ENCODE data around the gene MLKL. TPM values are rescaled to one million over a fixed set of nuclear protein-coding genes. Genes with fewer than 3 reads are reported as not detected.

Gene MLKL
- polyA plus RNA-seq (2011; rRNA removed) (4.1 and 5.8 TPM in 2 replicates), polyA minus RNA-seq (2011; rRNA and poly(A)+ RNA removed) (2.2 and 2.6 TPM in 2 replicates)

DNA sequence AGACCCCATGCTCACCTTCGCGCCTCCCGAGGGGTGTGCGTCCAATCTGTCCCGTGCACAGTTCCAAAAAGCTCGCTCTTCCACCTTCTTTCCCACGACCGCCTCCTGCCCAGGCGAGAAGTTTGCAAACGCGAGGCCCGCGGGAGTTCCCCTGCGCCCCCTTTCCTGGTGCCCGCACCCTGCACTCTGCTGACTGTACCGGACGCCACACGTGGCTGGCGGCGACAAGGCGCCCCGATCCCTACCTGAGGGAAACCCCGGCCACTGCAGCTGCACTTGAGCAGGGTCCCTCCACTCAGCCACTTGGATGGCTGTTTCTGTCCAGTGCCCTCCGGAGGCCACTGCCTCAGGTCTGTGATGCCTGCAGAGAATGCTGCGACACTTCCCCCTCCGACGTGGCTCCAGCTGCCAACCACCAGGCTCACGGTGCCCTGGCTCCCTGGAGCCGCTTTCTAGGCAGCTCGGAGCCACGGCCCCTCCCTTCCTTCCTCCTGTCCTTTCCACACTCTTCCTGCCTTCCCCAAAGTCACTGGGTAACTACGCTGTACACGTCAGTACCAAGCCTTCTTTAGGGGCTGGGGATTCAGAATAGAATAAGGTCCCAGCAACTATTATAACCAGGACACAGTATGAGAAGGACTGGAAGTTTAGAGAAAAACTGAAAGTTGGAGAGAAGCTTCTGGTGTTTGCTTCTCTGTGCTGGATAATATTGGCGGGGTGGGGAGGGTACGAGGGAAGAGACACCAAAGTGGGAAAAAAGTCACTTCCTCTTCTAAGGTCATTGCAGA lies at the start of gene MLKL:
MLKL (minus strand) TSS at position 425 of the 788 bp plus-strand sequence. CDS start 5,105 bp downstream, outside the sequence.
- ChIA-PET POLR2A (interaction anchor here (0.6 to 1.4 kb wide), 4 partner anchors 24 to 44 kb away, joined by 3 to 6 read pairs (median 5); partner anchors contain the start of gene RFWD3), CTCF (interaction anchor here (0.5 to 4.0 kb wide), 9 partner anchors 8 to 410 kb away, joined by 3 to 25 read pairs (median 4); no protein-coding TSS in a partner anchor)
- TF ChIP-seq, protein P1, sequence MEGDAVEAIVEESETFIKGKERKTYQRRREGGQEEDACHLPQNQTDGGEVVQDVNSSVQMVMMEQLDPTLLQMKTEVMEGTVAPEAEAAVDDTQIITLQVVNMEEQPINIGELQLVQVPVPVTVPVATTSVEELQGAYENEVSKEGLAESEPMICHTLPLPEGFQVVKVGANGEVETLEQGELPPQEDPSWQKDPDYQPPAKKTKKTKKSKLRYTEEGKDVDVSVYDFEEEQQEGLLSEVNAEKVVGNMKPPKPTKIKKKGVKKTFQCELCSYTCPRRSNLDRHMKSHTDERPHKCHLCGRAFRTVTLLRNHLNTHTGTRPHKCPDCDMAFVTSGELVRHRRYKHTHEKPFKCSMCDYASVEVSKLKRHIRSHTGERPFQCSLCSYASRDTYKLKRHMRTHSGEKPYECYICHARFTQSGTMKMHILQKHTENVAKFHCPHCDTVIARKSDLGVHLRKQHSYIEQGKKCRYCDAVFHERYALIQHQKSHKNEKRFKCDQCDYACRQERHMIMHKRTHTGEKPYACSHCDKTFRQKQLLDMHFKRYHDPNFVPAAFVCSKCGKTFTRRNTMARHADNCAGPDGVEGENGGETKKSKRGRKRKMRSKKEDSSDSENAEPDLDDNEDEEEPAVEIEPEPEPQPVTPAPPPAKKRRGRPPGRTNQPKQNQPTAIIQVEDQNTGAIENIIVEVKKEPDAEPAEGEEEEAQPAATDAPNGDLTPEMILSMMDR (IDR thresholded peaks at IDR 0.05; ENCODE audit: low read depth, low read length): no peak
- Histone ChIP-seq H3K9me3 (ENCODE audit: control insufficient read depth, insufficient read depth, low read length) (no peaks in the 10 kb centered on the region; the same call in 1 of the 2 replicates), H3K27me3 (ENCODE audit: control insufficient read depth, insufficient read depth, low read length) (no peaks in the 10 kb centered on the region), H3K4me3 (ENCODE audit: low read depth, low read length) (peak within 1 kb of the TSS; percentile 85), H3K27ac (ENCODE audit: low read depth, low read length) (peak within 1 kb of the TSS; percentile 80)
- no peak for DNase-seq (ENCODE audit: low read depth, low spot score)

DNA sequence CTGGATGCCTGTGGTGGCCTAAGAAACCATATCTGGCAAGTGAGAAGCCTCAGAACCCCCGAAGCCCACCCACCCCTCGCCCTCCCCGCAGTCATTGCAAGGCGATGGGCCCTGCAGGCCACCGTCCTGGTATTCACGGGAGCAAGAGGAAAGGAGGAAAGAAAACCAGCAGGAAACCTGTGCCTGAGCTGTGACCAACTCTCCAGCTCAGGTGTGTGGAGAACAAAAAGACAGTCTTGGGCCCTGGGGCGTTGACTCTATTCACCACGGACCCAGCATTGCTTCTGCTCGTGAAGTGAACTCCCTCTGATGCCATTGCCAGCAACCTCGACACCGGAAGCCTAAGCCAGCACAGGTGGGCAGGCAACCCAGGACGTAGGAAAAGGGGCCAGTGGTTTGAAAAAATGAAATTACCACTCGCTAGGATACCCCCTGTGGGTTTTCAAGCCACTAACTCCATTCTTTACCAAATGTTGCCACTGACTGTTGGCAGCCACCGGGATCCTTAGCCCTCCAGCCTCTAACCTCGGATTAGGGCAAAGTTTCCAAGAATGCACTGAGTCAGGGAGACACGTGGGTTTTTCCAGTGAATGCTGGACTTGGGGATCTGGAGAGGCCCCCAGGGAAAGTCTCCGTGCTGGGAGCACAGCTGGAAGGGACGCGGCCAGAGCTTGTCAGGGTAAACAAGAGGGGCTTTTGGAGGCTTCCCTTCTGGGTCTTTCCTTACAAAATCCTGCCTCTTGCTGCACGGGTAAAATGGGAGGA lies 48.8 kb upstream of the MLKL start:
- POLR2A ChIA-PET: no interaction called here
- DNase-seq (ENCODE audit: low read depth, low spot score): no peak
- Histone ChIP-seq H3K9me3 (ENCODE audit: control insufficient read depth, insufficient read depth, low read length) (no peaks in the 10 kb centered on the region; the same call in 1 of the 2 replicates), H3K4me3 (ENCODE audit: low read depth, low read length) (no peak overlapping the region), H3K27ac (ENCODE audit: low read depth, low read length) (peak overlapping the region; percentile 2), H3K27me3 (ENCODE audit: control insufficient read depth, insufficient read depth, low read length) (peaks cover 6% of the 10 kb centered on the region)
- TF ChIP-seq, protein P1 (IDR thresholded peaks at IDR 0.05; ENCODE audit: low read depth, low read length): no peak
- CTCF ChIA-PET: interaction anchor here (0.7 kb wide), 1 partner anchor 24 kb away, joined by 3 read pairs; no protein-coding TSS in a partner anchor

DNA sequence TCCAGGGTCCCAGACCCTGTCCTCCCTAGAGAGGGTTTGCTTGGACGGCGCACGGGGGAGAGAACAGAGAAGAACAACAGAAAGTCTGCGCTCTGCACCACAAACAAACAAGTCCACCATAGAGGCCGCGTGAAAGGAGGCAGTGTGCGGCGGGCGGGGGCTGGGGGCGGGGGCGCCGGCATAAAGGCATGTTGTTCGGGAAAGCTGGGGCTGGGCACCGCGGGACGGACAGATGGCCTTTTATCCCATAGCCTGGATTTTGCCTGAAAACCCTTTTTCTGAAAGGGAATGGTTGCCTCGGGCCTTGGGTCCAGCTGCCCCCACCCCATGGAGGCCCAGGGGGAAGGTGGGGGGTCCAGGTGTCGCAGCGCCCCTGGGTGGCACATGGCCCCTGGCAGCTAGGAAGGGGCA lies 48.0 kb upstream of the MLKL start:
- no peak for DNase-seq (ENCODE audit: low read depth, low spot score)
- H3K27me3 ChIP-seq (ENCODE audit: control insufficient read depth, insufficient read depth, low read length): peaks cover 5% of the 10 kb centered on the region
- CTCF ChIA-PET: no interaction called here
- H3K27ac ChIP-seq (ENCODE audit: low read depth, low read length): no peak overlapping the region
- no peaks in the 10 kb centered on the region; the same call in 1 of the 2 replicates for H3K9me3 ChIP-seq (ENCODE audit: control insufficient read depth, insufficient read depth, low read length)
- TF ChIP-seq, protein P1 (IDR thresholded peaks at IDR 0.05; ENCODE audit: low read depth, low read length): no peak
- no peak overlapping the region for H3K4me3 ChIP-seq (ENCODE audit: low read depth, low read length)
- POLR2A ChIA-PET: no interaction called here

DNA sequence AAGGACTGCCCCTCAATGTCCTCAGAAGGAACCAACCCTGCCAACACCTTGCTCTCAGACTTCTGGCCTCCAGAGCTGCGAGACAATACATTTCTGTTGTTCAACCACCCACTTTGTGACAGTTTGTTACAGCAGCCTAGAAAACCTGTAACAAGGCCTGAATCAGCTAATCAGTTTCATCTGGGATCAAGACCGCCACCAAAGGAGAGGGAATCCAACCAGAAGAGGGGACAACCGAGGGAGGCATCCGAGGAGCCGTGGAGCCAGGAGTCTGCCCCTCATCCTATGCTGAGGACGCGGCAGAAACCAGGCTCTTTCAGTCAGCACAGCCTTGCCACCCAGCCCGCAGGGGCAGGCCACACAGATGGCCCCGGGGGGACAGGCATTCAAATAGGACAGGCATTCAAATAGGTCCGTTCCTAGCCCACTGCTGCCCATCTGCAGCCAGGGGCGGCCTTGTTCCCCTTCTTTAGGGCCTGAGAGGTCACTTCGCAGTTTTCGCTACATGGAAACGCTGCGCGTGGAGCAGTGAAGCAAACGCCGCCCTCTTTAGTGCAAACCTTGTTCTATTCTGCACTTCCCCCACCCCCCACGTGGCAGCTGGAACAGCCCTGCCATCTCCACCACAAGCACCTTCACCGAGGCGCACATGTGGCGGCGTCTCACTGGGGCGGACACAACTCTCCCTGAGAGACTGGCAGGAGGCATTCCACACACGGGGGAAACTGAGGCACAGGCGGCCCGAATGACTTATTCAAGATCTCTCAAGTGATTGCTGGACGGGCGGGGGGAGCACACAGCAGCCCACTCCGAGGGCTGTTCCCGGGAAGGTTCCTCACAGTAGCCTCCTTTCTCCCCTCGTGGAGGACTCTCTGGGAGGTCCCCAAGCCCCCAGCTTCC lies 47.3 kb upstream of the MLKL start:
- TF ChIP-seq, protein P1 (IDR thresholded peaks at IDR 0.05; ENCODE audit: low read depth, low read length): no peak
- ChIA-PET CTCF (interaction anchor here (1.1 kb wide), 1 partner anchor 115 kb away, joined by 4 read pairs; no protein-coding TSS in a partner anchor), POLR2A (no interaction called here)
- Histone ChIP-seq H3K27me3 (ENCODE audit: control insufficient read depth, insufficient read depth, low read length) (peaks cover 5% of the 10 kb centered on the region), H3K27ac (ENCODE audit: low read depth, low read length) (no peak overlapping the region), H3K4me3 (ENCODE audit: low read depth, low read length) (no peak overlapping the region), H3K9me3 (ENCODE audit: control insufficient read depth, insufficient read depth, low read length) (no peaks in the 10 kb centered on the region; the same call in 1 of the 2 replicates)
- no peak for DNase-seq (ENCODE audit: low read depth, low spot score)

Measured in AG04450 (cell line).